ENCODE measurements around the gene MEGF10. TPM values are rescaled to one million over a fixed set of nuclear protein-coding genes. Genes with fewer than 3 reads are reported as not detected.

Gene MEGF10
- total and polyA plus RNA-seq, 5 donors: 0.25 to 2.7 (median 1.1) TPM

- H3K4me3 ChIP-seq (ENCODE audit: low read length): no peak overlapping the region
- 67% methylated on average over 2 of the region's 2 CpGs for WGBS
- H3K27me3 ChIP-seq (ENCODE audit: control insufficient read depth, insufficient read depth): no peaks in the 10 kb centered on the region
- ATAC-seq (no peak), DNase-seq (no peak)
- H3K9me3 ChIP-seq (ENCODE audit: control insufficient read depth, low read length): no peaks in the 10 kb centered on the region
- no peak overlapping the region for H3K27ac ChIP-seq (ENCODE audit: low read length)
- intact Hi-C loops (cut with DNase I): no loop called here
- H3K4me1 ChIP-seq (ENCODE audit: control insufficient read depth, insufficient read depth, low read length): no peaks in the 10 kb centered on the region
Measured at GRCh38 chr5:127398508-127398907, 107.9 kb downstream of the MEGF10 start.

DNA sequence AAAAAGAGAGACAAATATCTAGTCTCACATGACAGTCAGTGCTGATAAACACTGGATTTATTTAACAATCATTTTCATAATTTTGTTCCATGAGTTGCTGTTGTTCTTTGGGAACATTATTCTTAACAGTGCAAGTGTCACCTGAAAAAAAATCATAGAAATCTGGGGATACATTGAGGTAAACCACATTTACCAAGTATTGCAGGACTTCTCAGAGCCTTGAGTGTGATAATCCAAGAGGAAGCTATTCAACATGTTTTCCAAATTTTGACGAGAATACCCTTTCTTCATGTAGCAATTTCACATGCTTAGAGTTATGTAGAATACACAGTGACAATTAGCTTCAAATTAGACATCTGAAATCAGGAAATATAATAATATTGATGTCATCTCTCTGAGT lies 108.5 kb downstream of the MEGF10 start:
- H3K27ac ChIP-seq (ENCODE audit: low read length): no peak overlapping the region
- no peaks in the 10 kb centered on the region for H3K27me3 ChIP-seq (ENCODE audit: control insufficient read depth, insufficient read depth)
- intact Hi-C loops (cut with DNase I): no loop called here
- no peaks in the 10 kb centered on the region for H3K4me1 ChIP-seq (ENCODE audit: control insufficient read depth, insufficient read depth, low read length)
- ATAC-seq: no peak
- H3K4me3 ChIP-seq (ENCODE audit: low read length): no peak overlapping the region
- WGBS: 84% methylated on average over 1 of the region's 1 CpG
- no peaks in the 10 kb centered on the region for H3K9me3 ChIP-seq (ENCODE audit: control insufficient read depth, low read length)
- no peak for DNase-seq

- Histone ChIP-seq H3K4me3 (ENCODE audit: low read length) (no peak overlapping the region), H3K27ac (ENCODE audit: low read length) (no peak overlapping the region), H3K9me3 (ENCODE audit: control insufficient read depth, low read length) (no peaks in the 10 kb centered on the region), H3K4me1 (ENCODE audit: control insufficient read depth, insufficient read depth, low read length) (no peaks in the 10 kb centered on the region), H3K27me3 (ENCODE audit: control insufficient read depth, insufficient read depth) (no peaks in the 10 kb centered on the region)
- ATAC-seq: no peak
- no peak for DNase-seq
- intact Hi-C loops (cut with DNase I): no loop called here
- 34% methylated on average over 1 of the region's 1 CpG for WGBS
Measured at GRCh38 chr5:127400539-127400938, 109.9 kb downstream of the MEGF10 start.

- intact Hi-C loops (cut with DNase I): no loop called here
- DNase-seq (no peak), ATAC-seq (no peak)
- Histone ChIP-seq H3K4me1 (ENCODE audit: control insufficient read depth, insufficient read depth, low read length) (no peaks in the 10 kb centered on the region), H3K27ac (ENCODE audit: low read length) (no peak overlapping the region), H3K4me3 (ENCODE audit: low read length) (no peak overlapping the region), H3K9me3 (ENCODE audit: control insufficient read depth, low read length) (no peaks in the 10 kb centered on the region), H3K27me3 (ENCODE audit: control insufficient read depth, insufficient read depth) (no peaks in the 10 kb centered on the region)
- WGBS: 71% methylated on average over 5 of the region's 5 CpGs
Measured at GRCh38 chr5:127400946-127401670, 110.5 kb downstream of the MEGF10 start.

DNA sequence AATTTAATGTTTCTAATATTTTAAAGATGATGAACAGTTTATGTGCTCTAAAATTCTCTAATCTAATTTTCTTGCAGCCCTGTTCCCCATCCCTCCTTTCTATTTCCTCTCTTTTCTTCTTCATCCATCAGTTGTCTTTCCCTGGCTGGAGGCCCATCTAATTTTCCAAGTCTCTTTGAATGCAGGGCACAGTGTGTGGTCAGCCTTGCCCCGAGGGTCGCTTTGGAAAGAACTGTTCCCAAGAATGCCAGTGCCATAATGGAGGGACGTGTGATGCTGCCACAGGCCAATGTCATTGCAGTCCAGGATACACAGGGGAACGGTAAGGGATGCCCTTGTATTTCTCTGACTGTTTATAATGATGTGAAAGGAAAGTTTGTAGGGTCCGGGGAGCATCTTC lies 111.8 kb downstream of the MEGF10 start:
- WGBS: 84% methylated on average over 5 of the region's 5 CpGs
- ATAC-seq: no peak
- Histone ChIP-seq H3K9me3 (ENCODE audit: control insufficient read depth, low read length) (no peaks in the 10 kb centered on the region), H3K27ac (ENCODE audit: low read length) (no peak overlapping the region), H3K4me1 (ENCODE audit: control insufficient read depth, insufficient read depth, low read length) (no peaks in the 10 kb centered on the region), H3K4me3 (ENCODE audit: low read length) (no peak overlapping the region), H3K27me3 (ENCODE audit: control insufficient read depth, insufficient read depth) (no peaks in the 10 kb centered on the region)
- intact Hi-C loops (cut with DNase I): no loop called here
- DNase-seq: no peak

- no peaks in the 10 kb centered on the region for H3K9me3 ChIP-seq (ENCODE audit: control insufficient read depth, low read length)
- ATAC-seq (no peak), DNase-seq (no peak)
- no peak overlapping the region for H3K4me3 ChIP-seq (ENCODE audit: low read length)
- H3K27me3 ChIP-seq (ENCODE audit: control insufficient read depth, insufficient read depth): no peaks in the 10 kb centered on the region
- intact Hi-C loops (cut with DNase I): no loop called here
- WGBS: 94% methylated on average over 3 of the region's 3 CpGs
- no peak overlapping the region for H3K27ac ChIP-seq (ENCODE audit: low read length)
- H3K4me1 ChIP-seq (ENCODE audit: control insufficient read depth, insufficient read depth, low read length): no peaks in the 10 kb centered on the region
Measured at GRCh38 chr5:127404190-127404589, 113.6 kb downstream of the MEGF10 start.

GRCh38 chr5:127406326-127407121 lies 115.9 kb downstream of the MEGF10 start:
- Histone ChIP-seq H3K9me3 (ENCODE audit: control insufficient read depth, low read length) (no peaks in the 10 kb centered on the region), H3K27me3 (ENCODE audit: control insufficient read depth, insufficient read depth) (no peaks in the 10 kb centered on the region), H3K27ac (ENCODE audit: low read length) (no peak overlapping the region), H3K4me3 (ENCODE audit: low read length) (no peak overlapping the region), H3K4me1 (ENCODE audit: control insufficient read depth, insufficient read depth, low read length) (peaks cover 2% of the 10 kb centered on the region)
- no peak for DNase-seq
- intact Hi-C loops (cut with DNase I): no loop called here
- WGBS: 68% methylated on average over 9 of the region's 9 CpGs
- ATAC-seq: peak in 1 of 2 donors; percentile 32

DNA sequence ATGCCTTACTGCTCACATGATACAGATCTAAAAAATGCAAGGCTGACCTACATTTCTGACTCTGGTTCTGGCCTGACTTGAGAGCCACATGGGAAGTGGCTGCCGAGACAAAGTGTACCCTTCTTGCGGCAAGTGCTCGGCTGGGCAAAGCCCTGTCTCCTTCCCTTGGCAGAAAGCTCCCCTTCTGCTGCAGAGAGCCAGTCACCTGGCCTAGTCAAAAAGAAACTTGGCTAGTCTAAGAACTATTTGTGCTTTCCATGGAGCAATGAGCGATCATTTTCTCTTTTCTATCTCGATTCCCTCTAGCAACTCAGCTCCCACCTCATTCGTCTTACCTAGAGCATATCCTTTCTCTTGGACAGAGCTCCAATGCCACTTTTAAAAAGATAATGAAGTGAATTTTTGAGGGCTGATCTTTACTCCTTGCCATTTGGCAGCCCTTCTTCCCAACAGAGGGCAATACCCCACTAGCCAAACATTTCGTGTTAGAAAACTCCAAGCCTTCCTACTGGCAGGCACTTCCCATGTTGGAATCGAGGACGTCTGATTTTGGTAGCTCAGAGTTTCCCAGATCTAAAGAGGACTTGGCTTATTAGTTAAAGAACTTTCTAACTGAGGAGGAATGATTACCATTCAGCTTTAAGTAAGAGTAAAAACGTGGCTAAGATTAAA lies 118.8 kb downstream of the MEGF10 start:
- ATAC-seq: peak in 1 of 2 donors; percentile 82
- Histone ChIP-seq H3K4me3 (ENCODE audit: low read length) (peak overlapping the region; percentile 6), H3K9me3 (ENCODE audit: control insufficient read depth, low read length) (no peaks in the 10 kb centered on the region), H3K27me3 (ENCODE audit: control insufficient read depth, insufficient read depth) (no peaks in the 10 kb centered on the region), H3K4me1 (ENCODE audit: control insufficient read depth, insufficient read depth, low read length) (peaks cover 2% of the 10 kb centered on the region), H3K27ac (ENCODE audit: low read length) (peak overlapping the region; percentile 52)
- intact Hi-C loops (cut with DNase I): no loop called here
- DNase-seq: no peak
- 46% methylated on average over 10 of the region's 10 CpGs for WGBS

DNA sequence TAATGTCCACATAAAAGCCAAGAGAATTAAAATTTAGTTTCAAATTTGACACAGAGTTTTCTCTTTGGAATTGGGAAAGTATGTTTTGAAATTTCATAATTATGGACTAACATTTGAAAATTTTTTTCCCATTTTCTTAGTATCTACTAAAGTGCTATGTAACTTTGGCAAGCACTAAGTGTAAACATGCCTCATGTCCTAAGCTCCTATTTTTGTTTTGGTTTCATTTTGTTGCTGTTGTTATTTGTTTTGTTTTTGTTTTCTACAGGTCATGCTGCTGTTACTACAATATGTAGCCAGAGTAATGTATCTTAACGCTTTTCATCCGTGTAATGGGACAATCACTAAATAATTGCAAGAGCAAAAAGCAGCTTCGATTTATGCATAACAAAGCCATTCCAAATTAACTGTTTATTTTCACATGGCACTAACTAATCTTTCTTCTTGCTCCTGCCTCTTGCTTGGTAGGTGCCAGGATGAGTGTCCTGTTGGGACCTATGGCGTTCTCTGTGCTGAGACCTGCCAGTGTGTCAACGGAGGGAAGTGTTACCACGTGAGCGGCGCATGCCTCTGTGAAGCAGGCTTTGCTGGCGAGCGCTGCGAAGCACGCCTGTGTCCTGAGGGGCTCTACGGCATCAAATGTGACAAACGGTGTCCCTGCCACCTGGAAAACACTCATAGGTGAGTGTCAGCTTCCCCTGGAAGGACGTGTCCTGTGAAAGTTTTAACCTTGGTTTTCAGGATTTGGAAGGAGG lies 119.5 kb downstream of the MEGF10 start:
- intact Hi-C loops (cut with DNase I): no loop called here
- no peak for ATAC-seq
- Histone ChIP-seq H3K4me1 (ENCODE audit: control insufficient read depth, insufficient read depth, low read length) (peaks cover 2% of the 10 kb centered on the region), H3K27me3 (ENCODE audit: control insufficient read depth, insufficient read depth) (no peaks in the 10 kb centered on the region), H3K27ac (ENCODE audit: low read length) (no peak overlapping the region), H3K9me3 (ENCODE audit: control insufficient read depth, low read length) (no peaks in the 10 kb centered on the region), H3K4me3 (ENCODE audit: low read length) (no peak overlapping the region)
- 75% methylated on average over 15 of the region's 15 CpGs for WGBS
- DNase-seq: no peak

- DNase-seq (no peak), ATAC-seq (no peak)
- H3K27ac ChIP-seq (ENCODE audit: low read length): no peak overlapping the region
- intact Hi-C loops (cut with DNase I): no loop called here
- WGBS: 60% methylated on average over 4 of the region's 4 CpGs
- H3K27me3 ChIP-seq (ENCODE audit: control insufficient read depth, insufficient read depth): no peaks in the 10 kb centered on the region
- peaks cover 2% of the 10 kb centered on the region for H3K4me1 ChIP-seq (ENCODE audit: control insufficient read depth, insufficient read depth, low read length)
- no peaks in the 10 kb centered on the region for H3K9me3 ChIP-seq (ENCODE audit: control insufficient read depth, low read length)
- no peak overlapping the region for H3K4me3 ChIP-seq (ENCODE audit: low read length)
Measured at GRCh38 chr5:127410959-127411358, 120.4 kb downstream of the MEGF10 start.
